ENCODE data around the gene ATP8B4.

GRCh38 chr15:49923671-49924070, 195.4 kb downstream of the ATP8B4 start:
- TF ChIP-seq CTCF (IDR thresholded peaks at IDR 0.05) (no peak), POLR2A (IDR thresholded peaks at IDR 0.05) (no peak), POLR2AphosphoS5 (IDR thresholded peaks at IDR 0.05) (no peak)

All from prostate gland (tissue), 2 donors.